Fibroblast of pulmonary artery (primary cell): ENCODE data around the gene MAGI2.

Experiments
- DNase-seq: peaks from one replicate; pipeline ENCODE4 v3.0.0-alpha.2; 2010; ENCODE audit warnings: low read depth
- H3K4me3 ChIP-seq: replicated peaks from 2 replicates; pipeline ENCODE4 v1.5.1; 2011; ENCODE audit warnings: low read depth, mild to moderate bottlenecking, control low read depth, low read length, moderate library complexity
- TF ChIP-seq, protein P1 (sequence below): IDR thresholded peaks from 2 replicates; pipeline ENCODE4 v1.5.1; 2011; ENCODE audit warnings: mild to moderate bottlenecking, control low read depth, low read length, inconsistent platforms; ENCODE audit errors: missing control alignments

MAGI2 gene

GRCh38 chr7:79361214-79361613, 92.3 kb downstream of the MAGI2 start:
- TF ChIP-seq, protein P1, sequence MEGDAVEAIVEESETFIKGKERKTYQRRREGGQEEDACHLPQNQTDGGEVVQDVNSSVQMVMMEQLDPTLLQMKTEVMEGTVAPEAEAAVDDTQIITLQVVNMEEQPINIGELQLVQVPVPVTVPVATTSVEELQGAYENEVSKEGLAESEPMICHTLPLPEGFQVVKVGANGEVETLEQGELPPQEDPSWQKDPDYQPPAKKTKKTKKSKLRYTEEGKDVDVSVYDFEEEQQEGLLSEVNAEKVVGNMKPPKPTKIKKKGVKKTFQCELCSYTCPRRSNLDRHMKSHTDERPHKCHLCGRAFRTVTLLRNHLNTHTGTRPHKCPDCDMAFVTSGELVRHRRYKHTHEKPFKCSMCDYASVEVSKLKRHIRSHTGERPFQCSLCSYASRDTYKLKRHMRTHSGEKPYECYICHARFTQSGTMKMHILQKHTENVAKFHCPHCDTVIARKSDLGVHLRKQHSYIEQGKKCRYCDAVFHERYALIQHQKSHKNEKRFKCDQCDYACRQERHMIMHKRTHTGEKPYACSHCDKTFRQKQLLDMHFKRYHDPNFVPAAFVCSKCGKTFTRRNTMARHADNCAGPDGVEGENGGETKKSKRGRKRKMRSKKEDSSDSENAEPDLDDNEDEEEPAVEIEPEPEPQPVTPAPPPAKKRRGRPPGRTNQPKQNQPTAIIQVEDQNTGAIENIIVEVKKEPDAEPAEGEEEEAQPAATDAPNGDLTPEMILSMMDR: no peak
- no peak for DNase-seq
- no peak overlapping the region for H3K4me3 ChIP-seq

- TF ChIP-seq, protein P1: no peak
- H3K4me3 ChIP-seq: no peak overlapping the region
- DNase-seq: no peak
These were observed 93.6 kb downstream of the MAGI2 start for GRCh38 chr7:79359827-79360226.

DNA sequence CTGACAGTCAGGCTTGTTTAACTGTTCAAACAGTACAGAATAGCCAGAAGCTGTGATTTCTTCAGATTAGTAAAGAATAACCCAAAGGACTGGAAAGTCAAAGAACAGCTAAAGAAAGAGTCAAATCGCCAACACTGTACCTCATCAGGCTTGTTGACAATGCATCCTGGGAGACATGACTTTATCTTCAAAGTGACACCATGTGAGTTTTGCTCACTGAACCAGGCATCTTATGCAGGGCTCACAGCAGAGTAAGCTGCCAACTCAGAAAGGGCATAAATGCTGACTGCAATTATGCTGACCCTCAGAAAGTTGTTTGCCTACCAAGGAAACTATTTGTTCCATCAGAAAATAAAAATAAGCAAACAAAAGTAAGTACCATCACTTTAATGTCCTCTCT, 96.4 kb downstream of the MAGI2 start:
- TF ChIP-seq, protein P1: no peak
- no peak overlapping the region for H3K4me3 ChIP-seq
- no peak for DNase-seq

GRCh38 chr7:79353720-79354468, 99.6 kb downstream of the MAGI2 start:
- TF ChIP-seq, protein P1: no peak
- H3K4me3 ChIP-seq: no peak overlapping the region
- no peak for DNase-seq

GRCh38 chr7:79352323-79352722, 101.1 kb downstream of the MAGI2 start:
- DNase-seq: peak; percentile 6
- H3K4me3 ChIP-seq: no peak overlapping the region
- TF ChIP-seq, protein P1: no peak

GRCh38 chr7:79347351-79347750, 106.1 kb downstream of the MAGI2 start:
- no peak for DNase-seq
- TF ChIP-seq, protein P1: no peak
- H3K4me3 ChIP-seq: no peak overlapping the region

- TF ChIP-seq, protein P1: no peak
- no peak overlapping the region for H3K4me3 ChIP-seq
- DNase-seq: no peak
These were observed 111.6 kb downstream of the MAGI2 start for GRCh38 chr7:79341902-79342301.
